Mesenchymal stem cell (in vitro differentiated cells and primary cell): ENCODE results near the gene CHMP6.
A peak's percentile ranks its signal among the peaks of the same experiment; 100 is the strongest.

ENCODE experiments used
- DNase-seq: peaks from one replicate; pipeline ENCODE4 v3.0.0-alpha.2; 2013
- H2AFZ ChIP-seq: one replicate; pipeline ENCODE4 v1.6.1; 2013; ENCODE audit warnings: low read depth, mild to moderate bottlenecking, control low read depth, inconsistent platforms, low read length, moderate library complexity
- H2AK5ac ChIP-seq: 2 replicates; pipeline ENCODE4 v1.6.1; 2013; ENCODE audit warnings: low read length, moderate library complexity, mild to moderate bottlenecking, inconsistent platforms; ENCODE audit not compliant: severe bottlenecking
- H2BK120ac ChIP-seq: one replicate; pipeline ENCODE4 v1.6.1; 2013; ENCODE audit warnings: low read depth, mild to moderate bottlenecking, inconsistent platforms, low read length, moderate library complexity
- H2BK12ac ChIP-seq, 2 experiments: one replicate each; pipeline ENCODE4 v1.6.1; 2013; ENCODE audit warnings: inconsistent platforms in 2 of 2, low read length in 2 of 2, mild to moderate bottlenecking in 2 of 2, moderate library complexity in 2 of 2, control low read depth in 1 of 2
- H2BK15ac ChIP-seq: one replicate; pipeline ENCODE4 v1.6.1; 2013; ENCODE audit warnings: mild to moderate bottlenecking, low read depth, inconsistent platforms; ENCODE audit not compliant: poor library complexity, severe bottlenecking
- H2BK5ac ChIP-seq: 2 replicates; pipeline ENCODE4 v1.6.1; 2013; ENCODE audit warnings: low read depth, mild to moderate bottlenecking, low read length, control low read depth, inconsistent platforms; ENCODE audit not compliant: poor library complexity, severe bottlenecking
- H3K14ac ChIP-seq, 2 experiments: one replicate each; pipeline ENCODE4 v1.6.1; 2013; ENCODE audit warnings: inconsistent platforms in 2 of 2, low read length in 2 of 2, control low read depth in 1 of 2, mild to moderate bottlenecking in 1 of 2, moderate library complexity in 1 of 2
- H3K18ac ChIP-seq, 2 experiments: one replicate each; pipeline ENCODE4 v1.6.1; 2013; ENCODE audit warnings: inconsistent platforms in 2 of 2, low read length in 2 of 2, control low read depth in 1 of 2, low read depth in 1 of 2, mild to moderate bottlenecking in 1 of 2
- H3K23ac ChIP-seq, 2 experiments: one replicate each; pipeline ENCODE4 v1.6.1; 2013; ENCODE audit warnings: inconsistent platforms in 2 of 2, low read length in 2 of 2, mild to moderate bottlenecking in 2 of 2, moderate library complexity in 2 of 2, control low read depth in 1 of 2
- H3K27ac ChIP-seq: 2 replicates; pipeline ENCODE4 v1.5.1; 2013; ENCODE audit warnings: mild to moderate bottlenecking, moderate library complexity, low read length, control low read depth, inconsistent platforms; ENCODE audit not compliant: poor library complexity, severe bottlenecking
- H3K27me3 ChIP-seq, 2 experiments: 2 replicates each; pipeline versions ENCODE4 v1.6.1 to v1.7.0; 2013; ENCODE audit warnings: low read length in 2 of 2, mild to moderate bottlenecking in 2 of 2, moderate library complexity in 2 of 2, control low read depth in 1 of 2, inconsistent platforms in 1 of 2; ENCODE audit not compliant: control insufficient read depth in 1 of 2, insufficient read depth in 1 of 2
- H3K36me3 ChIP-seq, 2 experiments: 2 replicates each; pipeline versions ENCODE4 v1.6.1 to v1.7.0; 2013; ENCODE audit warnings: low read length in 2 of 2, control low read depth in 1 of 2, inconsistent platforms in 1 of 2, low read depth in 1 of 2, mild to moderate bottlenecking in 1 of 2; ENCODE audit not compliant: insufficient read depth in 2 of 2, control insufficient read depth in 1 of 2
- H3K4ac ChIP-seq, 2 experiments: one replicate each; pipeline ENCODE4 v1.6.1; 2013; ENCODE audit warnings: inconsistent platforms in 2 of 2, low read length in 2 of 2, mild to moderate bottlenecking in 2 of 2, moderate library complexity in 2 of 2, control low read depth in 1 of 2, low read depth in 1 of 2
- H3K4me1 ChIP-seq: 2 replicates; pipeline ENCODE4 v1.6.1; 2013; ENCODE audit warnings: low read depth, low read length, control low read depth; ENCODE audit not compliant: control insufficient read depth, insufficient read depth
- H3K4me2 ChIP-seq: 2 replicates; pipeline ENCODE4 v1.6.1; 2013; ENCODE audit warnings: low read length, mild to moderate bottlenecking, inconsistent platforms; ENCODE audit not compliant: poor library complexity, severe bottlenecking
- H3K4me3 ChIP-seq, 2 experiments: 2 replicates each; pipeline versions ENCODE4 v1.5.1 to v1.7.0; 2013; ENCODE audit warnings: low read length in 2 of 2, mild to moderate bottlenecking in 2 of 2, control low read depth in 1 of 2, low read depth in 1 of 2; ENCODE audit not compliant: insufficient read depth in 1 of 2
- H3K79me1 ChIP-seq: replicated peaks from 2 replicates; pipeline ENCODE4 v1.6.1; 2013; ENCODE audit warnings: mild to moderate bottlenecking, control low read depth, low read length, inconsistent platforms; ENCODE audit not compliant: poor library complexity, severe bottlenecking
- H3K9ac ChIP-seq: 2 replicates; pipeline ENCODE4 v1.7.0; 2013; ENCODE audit warnings: mild to moderate bottlenecking, low read length, moderate library complexity
- H3K9me3 ChIP-seq: 2 replicates; pipeline ENCODE4 v1.7.0; 2013; ENCODE audit warnings: mild to moderate bottlenecking, low read length; ENCODE audit not compliant: control insufficient read depth
- H4K8ac ChIP-seq: one replicate; pipeline ENCODE4 v1.6.1; 2013; ENCODE audit warnings: inconsistent platforms, mild to moderate bottlenecking, low read length, moderate library complexity
- H4K91ac ChIP-seq: one replicate; pipeline ENCODE4 v1.6.1; 2013; ENCODE audit warnings: mild to moderate bottlenecking, low read length, inconsistent platforms
- WGBS: methylation state at CpG from one replicate; pipeline ENCODE4 v1.1.7; 2013; ENCODE audit warnings: mixed read lengths; 5-methylcytosine and 5-hydroxymethylcytosine counted together

CHMP6 gene

DNA sequence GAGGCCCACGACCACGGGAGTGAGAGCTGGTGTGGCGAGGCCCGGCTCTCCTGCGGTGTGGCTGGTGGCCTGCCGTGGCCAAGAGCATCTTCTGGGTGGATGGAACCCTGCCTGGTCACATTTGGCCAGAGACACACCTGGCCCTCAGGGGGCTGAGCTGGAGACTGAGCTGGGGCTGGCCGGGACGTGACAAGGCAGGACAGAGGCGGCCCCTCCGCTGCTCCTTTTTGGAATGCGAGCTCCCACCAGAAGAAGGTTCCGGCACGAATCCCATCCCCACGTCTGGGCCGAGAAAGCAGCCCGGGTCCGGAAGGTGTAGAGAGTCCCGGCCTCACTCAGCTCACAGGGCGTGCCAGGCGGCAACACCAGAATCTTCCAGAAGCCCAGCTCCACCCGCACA lies 26.0 kb upstream of the CHMP6 start:
- Histone ChIP-seq H4K91ac (no peak overlapping the region), H3K4me3 (no peak overlapping the region), H2BK120ac (no peak overlapping the region), H3K4me1 (peaks cover 17% of the 10 kb centered on the region), H2AFZ (no peak overlapping the region), H3K79me1 (no peaks in the 10 kb centered on the region), H3K23ac (no peak overlapping the region), H3K36me3 (peaks cover 8 to 47% of the 10 kb centered on the region in 2 experiments), H2AK5ac (no peak overlapping the region), H2BK15ac (no peak overlapping the region), H3K4ac (no peak overlapping the region), H3K9ac (no peak overlapping the region), H3K9me3 (no peaks in the 10 kb centered on the region), H3K4me2 (no peak overlapping the region), H2BK5ac (no peak overlapping the region), H4K8ac (no peak overlapping the region), H3K18ac (no peak overlapping the region), H3K14ac (no peak overlapping the region), H3K27ac (no peak overlapping the region), H3K27me3 (peaks cover 0 to 23% of the 10 kb centered on the region in 2 experiments), H2BK12ac (no peak overlapping the region)
- WGBS, result 92% methylated on average over 21 of the region's 21 CpGs
- no peak for DNase-seq

DNA sequence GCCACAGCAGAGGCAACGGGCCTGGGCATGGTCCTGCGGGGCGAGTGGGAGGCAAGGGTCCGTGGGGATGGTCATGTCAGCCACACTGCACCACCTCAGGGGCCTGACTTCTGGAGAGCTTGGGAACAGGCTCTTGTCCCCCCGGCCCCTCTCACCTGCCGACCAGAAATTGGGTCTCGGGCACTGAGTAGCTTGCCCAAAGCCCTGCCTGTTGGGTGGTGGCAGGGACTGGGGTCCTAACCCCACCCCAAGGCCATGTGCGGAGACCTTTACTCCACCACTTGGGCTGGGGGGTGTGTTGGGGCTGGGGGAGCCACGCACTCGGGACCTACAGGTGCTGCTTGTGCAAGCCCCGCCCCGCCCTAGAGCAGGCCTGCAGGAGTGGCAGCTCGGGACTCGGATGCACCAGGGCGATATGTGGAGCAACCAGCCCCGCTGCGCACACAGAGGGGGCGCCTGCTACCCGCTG lies 24.2 kb upstream of the CHMP6 start:
- Histone ChIP-seq H2BK5ac (no peak overlapping the region), H3K4me3 (peak overlapping the region in 1 of 2 experiments; percentile 23), H3K27me3 (peaks cover 12 to 41% of the 10 kb centered on the region in 2 experiments), H3K18ac (no peak overlapping the region), H2AK5ac (no peak overlapping the region), H3K27ac (no peak overlapping the region), H3K79me1 (no peaks in the 10 kb centered on the region), H4K91ac (no peak overlapping the region), H3K23ac (no peak overlapping the region), H4K8ac (no peak overlapping the region), H3K9me3 (no peaks in the 10 kb centered on the region), H3K14ac (no peak overlapping the region), H3K4ac (no peak overlapping the region), H3K36me3 (peaks cover 8 to 36% of the 10 kb centered on the region in 2 experiments), H2AFZ (no peak overlapping the region), H3K4me2 (no peak overlapping the region), H3K4me1 (peaks cover 15% of the 10 kb centered on the region), H2BK12ac (no peak overlapping the region), H2BK120ac (no peak overlapping the region), H2BK15ac (no peak overlapping the region), H3K9ac (no peak overlapping the region)
- WGBS, result 95% methylated on average over 19 of the region's 19 CpGs
- no peak for DNase-seq

DNA sequence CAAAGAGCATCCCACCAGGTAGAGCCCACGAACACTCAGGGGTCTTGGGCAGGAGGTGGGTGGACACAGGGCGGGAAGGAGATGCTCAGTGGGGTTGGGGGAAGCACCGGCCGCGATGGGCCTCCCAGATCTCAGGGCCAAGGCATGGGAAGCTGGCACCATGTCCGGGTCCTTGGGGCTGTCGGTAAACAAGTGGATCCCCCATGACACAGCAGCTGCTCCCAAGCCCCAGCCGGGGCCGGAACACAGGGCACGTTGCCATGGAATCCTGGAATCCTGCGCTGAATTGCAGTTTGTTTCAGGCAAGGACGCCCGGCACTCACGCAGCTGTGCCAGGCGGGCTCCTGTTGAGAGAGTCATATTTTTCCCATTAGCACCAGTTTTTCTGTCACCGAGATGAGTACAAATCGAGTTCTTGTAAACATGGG lies 23.0 kb upstream of the CHMP6 start:
- 86% methylated on average over 17 of the region's 17 CpGs for WGBS
- Histone ChIP-seq H3K4me3 (no peak overlapping the region), H2BK12ac (no peak overlapping the region)

DNA sequence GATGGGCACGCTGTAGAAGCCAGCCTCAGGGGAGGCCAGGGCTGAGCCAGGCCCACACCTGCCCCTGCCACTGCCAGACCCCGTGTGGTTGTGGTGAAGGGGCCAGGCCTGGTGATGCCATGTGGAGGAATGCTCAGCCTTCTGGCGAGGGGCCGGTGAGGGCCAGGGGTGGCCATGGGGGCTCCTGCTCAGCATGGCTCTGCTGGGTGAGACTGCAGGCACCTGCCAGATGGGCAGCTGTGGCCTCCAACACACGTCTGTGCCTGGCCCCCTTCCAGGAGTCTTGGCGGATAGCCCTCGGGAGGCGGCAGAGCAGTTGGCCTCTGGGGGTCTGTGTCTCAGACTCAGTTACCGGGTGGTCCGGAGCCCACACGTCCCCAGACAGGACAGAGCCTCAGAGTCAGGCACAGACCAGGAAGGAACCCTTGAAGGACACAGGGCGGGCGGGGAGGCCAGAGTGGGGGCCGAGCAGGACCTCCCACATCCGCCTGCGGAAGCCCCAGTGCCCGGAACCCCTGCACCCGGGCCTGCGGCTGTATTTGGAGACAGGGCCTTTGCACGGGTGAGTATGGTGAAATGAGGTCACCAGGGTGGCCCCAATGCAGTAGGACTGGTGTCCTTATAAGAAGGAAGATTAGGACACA lies 22.5 kb upstream of the CHMP6 start:
- Histone ChIP-seq H3K9me3 (no peaks in the 10 kb centered on the region), H3K18ac (no peak overlapping the region), H4K8ac (no peak overlapping the region), H3K4me3 (no peak overlapping the region), H3K79me1 (no peaks in the 10 kb centered on the region), H3K36me3 (peaks cover 8 to 24% of the 10 kb centered on the region in 2 experiments), H3K9ac (peak overlapping the region; percentile 54), H2AFZ (no peak overlapping the region), H2BK15ac (no peak overlapping the region), H3K27ac (no peak overlapping the region), H3K4ac (no peak overlapping the region), H3K27me3 (peaks cover 12 to 46% of the 10 kb centered on the region in 2 experiments), H2BK12ac (no peak overlapping the region), H2BK120ac (no peak overlapping the region), H3K23ac (no peak overlapping the region), H3K14ac (peak overlapping the region in 1 of 2 experiments; percentile 44), H3K4me2 (no peak overlapping the region), H3K4me1 (peaks cover 14% of the 10 kb centered on the region), H2AK5ac (no peak overlapping the region), H4K91ac (no peak overlapping the region), H2BK5ac (no peak overlapping the region)
- DNase-seq, result no peak
- WGBS, result 89% methylated on average over 20 of the region's 20 CpGs

More for the DNA sequence above, 23.0 kb upstream of the CHMP6 start:
- no peaks in the 10 kb centered on the region for H3K79me1 ChIP-seq
- no peak overlapping the region for H2BK120ac ChIP-seq
- no peak overlapping the region for H2BK5ac ChIP-seq
- peaks cover 15% of the 10 kb centered on the region for H3K4me1 ChIP-seq
- H2BK15ac ChIP-seq, result no peak overlapping the region
- H3K4me2 ChIP-seq, result no peak overlapping the region
- no peak overlapping the region for H4K8ac ChIP-seq
- no peak overlapping the region for H3K23ac ChIP-seq
- H3K4ac ChIP-seq, result no peak overlapping the region
- no peak overlapping the region for H2AK5ac ChIP-seq
- H3K36me3 ChIP-seq, result peaks cover 8 to 29% of the 10 kb centered on the region in 2 experiments
- no peaks in the 10 kb centered on the region for H3K9me3 ChIP-seq
- no peak overlapping the region for H3K14ac ChIP-seq
- H3K18ac ChIP-seq, result no peak overlapping the region
- H3K9ac ChIP-seq, result peak overlapping the region; percentile 54
- no peak overlapping the region for H4K91ac ChIP-seq
- H2AFZ ChIP-seq, result no peak overlapping the region
- H3K27ac ChIP-seq, result no peak overlapping the region
- peaks cover 12 to 42% of the 10 kb centered on the region in 2 experiments for H3K27me3 ChIP-seq
- DNase-seq, result no peak
